Ishikawa (cell line): Measurements from ENCODE around the gene ACVR1.

Experiments
- CEBPB ChIP-seq: IDR thresholded peaks from 2 replicates; pipeline ENCODE4 v1.6.1; 2012
- CREB1 ChIP-seq: IDR thresholded peaks from 2 replicates; pipeline ENCODE4 v1.6.1; 2012; ENCODE audit warnings: low read depth
- EGR1 ChIP-seq: IDR thresholded peaks from 2 replicates; pipeline ENCODE4 v1.6.1; 2012
- EP300 ChIP-seq: IDR thresholded peaks from 2 replicates; pipeline ENCODE4 v1.6.1; 2012; ENCODE audit warnings: borderline replicate concordance
- FOXM1 ChIP-seq: IDR thresholded peaks from 2 replicates; pipeline ENCODE4 v1.6.1; 2012; ENCODE audit warnings: low read depth, borderline replicate concordance
- NFIC ChIP-seq: IDR thresholded peaks from 2 replicates; pipeline ENCODE4 v1.6.1; 2012
- RAD21 ChIP-seq: IDR thresholded peaks from 2 replicates; pipeline ENCODE4 v1.6.1; 2012; ENCODE audit warnings: low read depth
- TAF1 ChIP-seq: IDR thresholded peaks from 2 replicates; pipeline ENCODE4 v1.6.1; 2012; ENCODE audit warnings: low read depth, mild to moderate bottlenecking
- TCF12 ChIP-seq: IDR thresholded peaks from 2 replicates; pipeline ENCODE4 v1.6.1; 2012; ENCODE audit warnings: low read depth
- TEAD4 ChIP-seq: IDR thresholded peaks from 2 replicates; pipeline ENCODE4 v1.6.1; 2012
- YY1 ChIP-seq: IDR thresholded peaks from 2 replicates; pipeline ENCODE4 v1.6.1; 2012; ENCODE audit warnings: low read depth
- ZBTB7A ChIP-seq: IDR thresholded peaks from 2 replicates; pipeline ENCODE4 v1.6.1; 2012; ENCODE audit warnings: low read depth
- TF ChIP-seq, protein P1 (sequence below): IDR thresholded peaks from 2 replicates; pipeline ENCODE4 v1.6.1; 2012
- TF ChIP-seq, protein P2 (sequence below): IDR thresholded peaks from 2 replicates; pipeline ENCODE4 v1.6.1; 2012; ENCODE audit warnings: low read depth, mild to moderate bottlenecking
- TF ChIP-seq, protein P3 (sequence below): IDR thresholded peaks from 2 replicates; pipeline ENCODE4 v1.6.1; 2012

The ACVR1 gene

DNA sequence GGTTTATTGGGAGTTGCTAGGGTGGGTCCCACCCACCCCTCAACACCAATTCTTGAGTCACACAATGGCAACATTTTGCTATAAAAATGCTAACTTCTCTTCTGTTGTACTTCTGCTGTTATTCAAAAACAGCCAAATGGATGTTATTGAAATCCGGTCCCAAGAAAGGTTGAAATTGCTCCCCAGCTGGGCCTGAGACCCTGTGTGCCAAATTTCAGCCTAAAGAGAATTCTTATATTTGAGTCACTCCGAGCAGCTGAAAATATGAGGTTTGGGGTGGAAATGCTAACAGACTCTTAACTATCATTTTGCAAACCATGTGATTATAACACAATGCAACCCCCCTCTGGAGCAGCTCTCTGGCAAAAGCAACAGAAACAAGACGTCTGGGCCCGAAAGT, 27.0 kb upstream of the ACVR1 start:
- TF ChIP-seq ZBTB7A (no peak), FOXM1 (no peak), NFIC (no peak), YY1 (no peak), TCF12 (no peak), EGR1 (no peak), EP300 (no peak), CREB1 (no peak), TEAD4 (no peak), TAF1 (no peak), CEBPB (no peak), RAD21 (no peak)
- TF ChIP-seq, protein P1, sequence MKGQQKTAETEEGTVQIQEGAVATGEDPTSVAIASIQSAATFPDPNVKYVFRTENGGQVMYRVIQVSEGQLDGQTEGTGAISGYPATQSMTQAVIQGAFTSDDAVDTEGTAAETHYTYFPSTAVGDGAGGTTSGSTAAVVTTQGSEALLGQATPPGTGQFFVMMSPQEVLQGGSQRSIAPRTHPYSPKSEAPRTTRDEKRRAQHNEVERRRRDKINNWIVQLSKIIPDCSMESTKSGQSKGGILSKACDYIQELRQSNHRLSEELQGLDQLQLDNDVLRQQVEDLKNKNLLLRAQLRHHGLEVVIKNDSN: no peak
- TF ChIP-seq, protein P2, sequence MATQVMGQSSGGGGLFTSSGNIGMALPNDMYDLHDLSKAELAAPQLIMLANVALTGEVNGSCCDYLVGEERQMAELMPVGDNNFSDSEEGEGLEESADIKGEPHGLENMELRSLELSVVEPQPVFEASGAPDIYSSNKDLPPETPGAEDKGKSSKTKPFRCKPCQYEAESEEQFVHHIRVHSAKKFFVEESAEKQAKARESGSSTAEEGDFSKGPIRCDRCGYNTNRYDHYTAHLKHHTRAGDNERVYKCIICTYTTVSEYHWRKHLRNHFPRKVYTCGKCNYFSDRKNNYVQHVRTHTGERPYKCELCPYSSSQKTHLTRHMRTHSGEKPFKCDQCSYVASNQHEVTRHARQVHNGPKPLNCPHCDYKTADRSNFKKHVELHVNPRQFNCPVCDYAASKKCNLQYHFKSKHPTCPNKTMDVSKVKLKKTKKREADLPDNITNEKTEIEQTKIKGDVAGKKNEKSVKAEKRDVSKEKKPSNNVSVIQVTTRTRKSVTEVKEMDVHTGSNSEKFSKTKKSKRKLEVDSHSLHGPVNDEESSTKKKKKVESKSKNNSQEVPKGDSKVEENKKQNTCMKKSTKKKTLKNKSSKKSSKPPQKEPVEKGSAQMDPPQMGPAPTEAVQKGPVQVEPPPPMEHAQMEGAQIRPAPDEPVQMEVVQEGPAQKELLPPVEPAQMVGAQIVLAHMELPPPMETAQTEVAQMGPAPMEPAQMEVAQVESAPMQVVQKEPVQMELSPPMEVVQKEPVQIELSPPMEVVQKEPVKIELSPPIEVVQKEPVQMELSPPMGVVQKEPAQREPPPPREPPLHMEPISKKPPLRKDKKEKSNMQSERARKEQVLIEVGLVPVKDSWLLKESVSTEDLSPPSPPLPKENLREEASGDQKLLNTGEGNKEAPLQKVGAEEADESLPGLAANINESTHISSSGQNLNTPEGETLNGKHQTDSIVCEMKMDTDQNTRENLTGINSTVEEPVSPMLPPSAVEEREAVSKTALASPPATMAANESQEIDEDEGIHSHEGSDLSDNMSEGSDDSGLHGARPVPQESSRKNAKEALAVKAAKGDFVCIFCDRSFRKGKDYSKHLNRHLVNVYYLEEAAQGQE: no peak
- TF ChIP-seq, protein P3, sequence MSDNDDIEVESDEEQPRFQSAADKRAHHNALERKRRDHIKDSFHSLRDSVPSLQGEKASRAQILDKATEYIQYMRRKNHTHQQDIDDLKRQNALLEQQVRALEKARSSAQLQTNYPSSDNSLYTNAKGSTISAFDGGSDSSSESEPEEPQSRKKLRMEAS: no peak

DNA sequence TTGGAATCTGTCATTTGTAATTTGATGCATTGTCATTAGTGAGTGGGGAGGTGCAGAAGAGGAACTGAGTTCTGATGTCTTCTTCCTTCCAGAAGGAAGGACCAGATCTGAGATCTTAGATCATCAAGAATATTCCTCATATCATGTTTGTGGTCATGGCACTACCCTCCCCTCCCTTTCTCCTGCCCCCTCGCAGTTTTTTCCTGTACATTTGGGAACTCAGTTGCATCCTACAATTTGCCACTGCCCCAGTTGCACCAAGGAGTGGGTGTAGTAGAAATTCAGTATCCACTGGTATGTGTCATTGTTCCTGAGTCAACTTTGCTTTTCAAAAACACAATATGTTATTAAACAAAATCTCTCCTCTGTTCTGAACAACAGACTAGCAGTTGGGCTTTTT, 26.6 kb upstream of the ACVR1 start:
- TF ChIP-seq RAD21 (no peak), TEAD4 (no peak), YY1 (no peak), TCF12 (no peak), CREB1 (no peak), EP300 (no peak), CEBPB (no peak), ZBTB7A (no peak), TAF1 (no peak), NFIC (no peak), EGR1 (no peak), FOXM1 (no peak)
- TF ChIP-seq, protein P1: no peak
- TF ChIP-seq, protein P3: no peak
- TF ChIP-seq, protein P2: no peak

DNA sequence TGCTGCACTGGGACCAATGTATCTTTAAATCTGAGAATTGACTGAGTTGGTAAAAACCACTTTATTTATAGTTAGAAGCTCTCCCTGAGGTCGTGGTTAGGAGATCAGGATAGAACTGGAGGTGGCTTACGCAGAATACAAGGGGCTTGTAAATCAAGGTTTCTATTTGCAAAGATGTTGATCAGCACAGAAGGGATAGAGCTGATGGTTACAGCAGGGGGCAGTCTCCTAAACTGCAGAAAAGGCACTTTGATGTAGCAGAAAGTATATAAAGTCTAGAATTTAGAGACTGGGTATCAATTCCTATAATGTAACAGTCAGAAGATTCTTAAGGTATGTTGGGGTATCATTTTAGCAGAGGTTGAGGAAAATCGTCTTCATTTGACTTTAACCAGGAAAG, 25.2 kb upstream of the ACVR1 start:
- TF ChIP-seq CREB1 (no peak), CEBPB (no peak), RAD21 (no peak), EP300 (no peak), TEAD4 (no peak), EGR1 (no peak)
- TF ChIP-seq, protein P1: no peak
- TF ChIP-seq, protein P2: no peak

DNA sequence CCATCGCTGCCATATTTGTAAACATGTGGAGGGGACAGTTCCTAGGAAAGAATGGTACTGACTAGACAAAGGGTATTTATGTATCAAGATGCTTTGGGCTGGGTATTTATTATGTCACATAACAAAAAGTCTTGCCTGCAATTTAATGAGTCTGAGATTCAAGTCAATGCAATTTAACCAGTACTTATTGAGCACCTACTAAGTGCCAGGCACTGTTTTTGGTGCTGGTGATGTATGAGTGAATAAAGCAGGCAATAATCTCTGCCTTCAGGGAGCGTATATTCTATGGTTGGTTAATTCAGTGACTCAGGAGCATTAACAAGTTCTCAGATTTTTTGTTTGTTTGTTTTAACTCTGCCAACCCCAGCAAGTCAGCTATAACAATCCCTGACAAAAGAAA, 24.6 kb upstream of the ACVR1 start:
- TF ChIP-seq TAF1: no peak

DNA sequence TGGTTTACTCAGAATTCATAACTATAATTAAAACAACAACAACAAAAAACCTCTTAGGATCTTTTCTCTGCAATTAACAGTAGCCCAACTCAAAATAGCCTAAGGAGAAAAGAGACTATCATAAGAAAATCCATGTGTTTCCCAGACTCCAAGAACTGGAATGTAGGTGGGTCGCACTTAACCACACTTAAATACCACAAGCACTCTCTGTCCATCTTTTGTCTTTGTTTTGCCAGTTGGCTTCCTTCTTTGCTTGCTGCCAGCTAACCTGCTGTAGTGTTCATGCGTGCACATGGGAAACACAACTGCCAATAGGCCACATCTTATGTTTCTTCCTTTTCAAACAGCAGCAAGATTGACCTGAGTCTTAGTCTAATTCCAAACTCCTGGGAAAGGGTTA, 24.1 kb upstream of the ACVR1 start:
- TF ChIP-seq, protein P3: no peak
